Sigmoid colon (tissue), 4 donors: ENCODE data around the gene GCGR.

Experiments used
- CTCF ChIP-seq, 4 experiments: fragments of 450-650 bp in 3 of 4; fragments of 200-600 bp in 1 of 4; IDR thresholded peaks; one replicate each; pipeline ENCODE4 v1.5.1; 2016 to 2019; ENCODE audit warnings: antibody characterized with exemption in 4 of 4, mild to moderate bottlenecking in 3 of 4, moderate library complexity in 2 of 4
- EP300 ChIP-seq, 4 donors: sonication (generic); formaldehyde crosslinking; IDR thresholded peaks; one replicate each; pipeline ENCODE4 v1.6.1; 2017; ENCODE audit warnings: antibody characterized with exemption in 4 of 4
- POLR2AphosphoS5 ChIP-seq, 4 donors: sonication (generic); formaldehyde crosslinking; IDR thresholded peaks; one replicate each; pipeline ENCODE4 v1.6.1; 2017; ENCODE audit warnings: antibody characterized with exemption in 4 of 4

DNA sequence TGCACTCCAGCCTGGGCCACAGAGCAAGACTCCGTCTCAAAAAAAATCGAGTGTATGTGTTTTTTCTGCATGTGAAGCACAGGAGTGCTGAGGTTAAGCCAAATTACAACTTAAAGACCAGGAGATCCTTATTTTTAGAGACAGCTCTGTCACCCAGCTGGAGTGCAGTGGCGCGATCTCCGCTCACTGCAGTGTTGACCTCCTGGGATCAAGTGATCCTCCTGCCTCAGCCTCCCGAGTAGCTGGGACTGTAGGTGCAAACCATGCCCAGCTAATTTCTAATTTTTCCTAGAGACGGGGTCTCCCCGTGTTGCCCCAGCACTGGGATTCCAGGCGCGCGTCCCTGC is 38.4 kb downstream of the GCGR start:
- TF ChIP-seq CTCF (IDR thresholded peaks at IDR 0.05) (no peak), POLR2AphosphoS5 (IDR thresholded peaks at IDR 0.05) (no peak), EP300 (IDR thresholded peaks at IDR 0.05) (no peak)
